Neuronal stem cell (in vitro differentiated cells): ENCODE data around the gene USP2.
A peak's percentile ranks its signal among the peaks of the same experiment; 100 is the strongest.

ENCODE experiments used
- DNase-seq: peaks from one replicate; pipeline ENCODE4 v3.0.0-alpha.2; 2013; ENCODE audit warnings: low spot score
- H2AFZ ChIP-seq: one replicate; pipeline ENCODE4 v1.6.1; 2013; ENCODE audit warnings: mild to moderate bottlenecking, low read length, inconsistent platforms
- H2AK5ac ChIP-seq: 2 replicates; pipeline ENCODE4 v1.6.1; 2013; ENCODE audit warnings: low read depth, mild to moderate bottlenecking, inconsistent platforms, low read length, moderate library complexity, mixed read lengths
- H2BK120ac ChIP-seq: 2 replicates; pipeline ENCODE4 v1.6.1; 2013; ENCODE audit warnings: low read depth, mild to moderate bottlenecking, inconsistent platforms, low read length, moderate library complexity, mixed read lengths
- H2BK12ac ChIP-seq: one replicate; pipeline ENCODE4 v1.6.1; 2013; ENCODE audit warnings: low read length, inconsistent platforms
- H2BK15ac ChIP-seq: 2 replicates; pipeline ENCODE4 v1.6.1; 2013; ENCODE audit warnings: mild to moderate bottlenecking, low read length, inconsistent platforms, mixed read lengths
- H2BK5ac ChIP-seq: one replicate; pipeline ENCODE4 v1.6.1; 2013; ENCODE audit warnings: inconsistent platforms, mild to moderate bottlenecking, low read length, moderate library complexity
- H3K14ac ChIP-seq: one replicate; pipeline ENCODE4 v1.6.1; 2013; ENCODE audit warnings: low read length, inconsistent platforms
- H3K18ac ChIP-seq: 2 replicates; pipeline ENCODE4 v1.6.1; 2013; ENCODE audit warnings: low read length, inconsistent platforms
- H3K23ac ChIP-seq: 2 replicates; pipeline ENCODE4 v1.6.1; 2013; ENCODE audit warnings: low read depth, mild to moderate bottlenecking, mixed read lengths, low read length, inconsistent platforms; ENCODE audit not compliant: poor library complexity
- H3K27ac ChIP-seq: replicated peaks from 3 replicates; pipeline ENCODE4 v1.5.1; 2013; ENCODE audit warnings: low read length, inconsistent platforms
- H3K27me3 ChIP-seq, 3 experiments: 2 replicates each; pipeline ENCODE4 v1.6.1; 2013; ENCODE audit warnings: low read length in 3 of 3, mild to moderate bottlenecking in 2 of 3, inconsistent platforms in 1 of 3, low read depth in 1 of 3, mixed read lengths in 1 of 3, moderate library complexity in 1 of 3; ENCODE audit not compliant: control insufficient read depth in 3 of 3, insufficient read depth in 3 of 3
- H3K36me3 ChIP-seq, 2 donors: replicated peaks in 1 of 2; 2 replicates each; pipeline ENCODE4 v1.6.1; 2013; ENCODE audit warnings: low read length in 2 of 2; ENCODE audit not compliant: control insufficient read depth in 2 of 2, insufficient read depth in 2 of 2
- H3K4ac ChIP-seq: 2 replicates; pipeline ENCODE4 v1.6.1; 2013; ENCODE audit warnings: inconsistent platforms, mild to moderate bottlenecking, low read length, moderate library complexity
- H3K4me1 ChIP-seq, 2 donors: 1 replicate in 1 of 2; 2 replicates in 1 of 2; pipeline ENCODE4 v1.6.1; 2013; ENCODE audit warnings: low read length in 2 of 2, low read depth in 1 of 2; ENCODE audit not compliant: control insufficient read depth in 2 of 2, insufficient read depth in 1 of 2
- H3K4me2 ChIP-seq: one replicate; pipeline ENCODE4 v1.6.1; 2013; ENCODE audit warnings: mild to moderate bottlenecking, low read length, inconsistent platforms; ENCODE audit not compliant: insufficient read depth, poor library complexity, severe bottlenecking
- H3K4me3 ChIP-seq, 2 donors: 2 replicates each; pipeline ENCODE4 v1.5.1; 2013; ENCODE audit warnings: low read length in 2 of 2, mild to moderate bottlenecking in 2 of 2, inconsistent platforms in 1 of 2, moderate library complexity in 1 of 2
- H3K79me1 ChIP-seq: one replicate; pipeline ENCODE4 v1.6.1; 2013; ENCODE audit warnings: low read depth, mild to moderate bottlenecking, inconsistent platforms, low read length, moderate library complexity
- H3K9ac ChIP-seq: one replicate; pipeline ENCODE4 v1.6.1; 2013; ENCODE audit warnings: mild to moderate bottlenecking, low read depth, low read length, inconsistent platforms; ENCODE audit not compliant: poor library complexity
- H3K9me3 ChIP-seq, 2 donors: replicated peaks in 1 of 2; 2 replicates each; pipeline versions ENCODE3 to v1.6.1; 2013; ENCODE audit warnings: low read length in 2 of 2, mild to moderate bottlenecking in 2 of 2, inconsistent platforms in 1 of 2, low read depth in 1 of 2, mixed read lengths in 1 of 2, moderate library complexity in 1 of 2; ENCODE audit not compliant: control insufficient read depth in 2 of 2, insufficient read depth in 1 of 2
- H4K8ac ChIP-seq: one replicate; pipeline ENCODE4 v1.6.1; 2013; ENCODE audit warnings: low read depth, mild to moderate bottlenecking, inconsistent platforms, low read length, moderate library complexity
- H4K91ac ChIP-seq: one replicate; pipeline ENCODE4 v1.6.1; 2013; ENCODE audit warnings: low read length, low read depth, mild to moderate bottlenecking, inconsistent platforms; ENCODE audit not compliant: poor library complexity
- WGBS, 2 donors: extraction: QIAGEN DNeasy Blood & Tissue Kit; methylation state at CpG; one replicate each; pipeline ENCODE4 v1.1.7; 2013; ENCODE audit warnings: missing lambda C conversion rate in 2 of 2, mixed read lengths in 1 of 2; ENCODE audit not compliant: insufficient read length in 2 of 2, insufficient replicate concordance in 1 of 2; ENCODE audit errors: extremely low coverage in 2 of 2; 5-methylcytosine and 5-hydroxymethylcytosine counted together

USP2 gene

GRCh38 chr11:119402470-119402869 lies 21.0 kb upstream of the USP2 start:
- Histone ChIP-seq H4K91ac (no peak overlapping the region), H3K4me3 (no peak overlapping the region), H2BK5ac (no peak overlapping the region), H3K9me3 (peaks cover 0 to 7% of the 10 kb centered on the region in 2 donors), H3K18ac (no peak overlapping the region), H3K36me3 (no peaks in the 10 kb centered on the region), H3K4me2 (no peak overlapping the region), H3K23ac (no peak overlapping the region), H2BK120ac (no peak overlapping the region), H3K14ac (no peak overlapping the region), H2AK5ac (peak overlapping the region; percentile 49), H2AFZ (no peak overlapping the region), H3K4me1 (no peaks in the 10 kb centered on the region), H3K4ac (no peak overlapping the region), H3K9ac (no peak overlapping the region), H3K27me3 (peaks cover 0 to 21% (median 0%) of the 10 kb centered on the region in 3 experiments), H4K8ac (no peak overlapping the region), H3K79me1 (no peaks in the 10 kb centered on the region), H2BK12ac (no peak overlapping the region), H2BK15ac (no peak overlapping the region), H3K27ac (no peak overlapping the region)
- DNase-seq, result no peak
- WGBS, 2 donors, result no CpG with 5 or more reads among the region's 8 CpGs

DNA sequence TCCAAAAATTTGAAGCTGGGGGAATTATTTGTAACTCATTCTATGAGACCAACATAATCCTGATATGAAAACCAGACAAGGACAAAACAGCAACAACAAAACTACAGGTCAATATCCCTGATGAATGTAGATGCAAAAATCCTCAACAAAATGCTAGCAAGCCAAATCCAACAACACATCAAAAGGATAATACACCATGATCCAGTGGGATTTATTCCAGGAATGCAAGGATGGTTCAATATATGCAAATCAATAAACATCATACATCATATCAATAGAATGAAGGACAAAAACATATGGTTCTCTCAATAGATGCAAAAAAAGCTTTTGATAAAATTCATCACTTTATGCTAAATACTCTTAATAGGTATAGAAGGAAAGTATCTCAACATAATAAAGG lies 19.4 kb upstream of the USP2 start:
- H2BK120ac ChIP-seq, result no peak overlapping the region
- H3K9me3 ChIP-seq, result peaks cover 0 to 7% of the 10 kb centered on the region in 2 donors
- DNase-seq, result no peak
- no peak overlapping the region for H2BK15ac ChIP-seq
- no peak overlapping the region for H3K4me3 ChIP-seq
- no peak overlapping the region for H4K91ac ChIP-seq
- no peaks in the 10 kb centered on the region for H3K79me1 ChIP-seq
- no peak overlapping the region for H3K14ac ChIP-seq
- no peak overlapping the region for H3K4ac ChIP-seq
- H3K4me1 ChIP-seq, result no peaks in the 10 kb centered on the region
- H2BK12ac ChIP-seq, result no peak overlapping the region
- no peak overlapping the region for H4K8ac ChIP-seq
- H2AFZ ChIP-seq, result no peak overlapping the region
- H3K9ac ChIP-seq, result no peak overlapping the region
- H2BK5ac ChIP-seq, result no peak overlapping the region
- no peak overlapping the region for H3K23ac ChIP-seq
- H3K4me2 ChIP-seq, result no peak overlapping the region
- no peak overlapping the region for H3K27ac ChIP-seq
- peaks cover 0 to 21% (median 0%) of the 10 kb centered on the region in 3 experiments for H3K27me3 ChIP-seq
- H3K18ac ChIP-seq, result no peak overlapping the region
- no peak overlapping the region for H2AK5ac ChIP-seq
- no peaks in the 10 kb centered on the region for H3K36me3 ChIP-seq

GRCh38 chr11:119397740-119398139 lies 16.2 kb upstream of the USP2 start:
- Histone ChIP-seq H3K4me2 (no peak overlapping the region), H4K91ac (no peak overlapping the region), H2AFZ (no peak overlapping the region), H2BK5ac (no peak overlapping the region), H3K36me3 (no peaks in the 10 kb centered on the region), H3K9ac (no peak overlapping the region), H2BK15ac (no peak overlapping the region), H2AK5ac (no peak overlapping the region), H3K27ac (no peak overlapping the region), H4K8ac (no peak overlapping the region), H3K18ac (no peak overlapping the region), H3K9me3 (peaks cover 0 to 7% of the 10 kb centered on the region in 2 donors), H3K4ac (no peak overlapping the region), H3K4me3 (no peak overlapping the region), H3K14ac (no peak overlapping the region), H3K79me1 (no peaks in the 10 kb centered on the region), H3K23ac (no peak overlapping the region), H3K4me1 (no peaks in the 10 kb centered on the region), H2BK12ac (no peak overlapping the region), H3K27me3 (peaks cover 0 to 15% (median 0%) of the 10 kb centered on the region in 3 experiments), H2BK120ac (no peak overlapping the region)
- no peak for DNase-seq

DNA sequence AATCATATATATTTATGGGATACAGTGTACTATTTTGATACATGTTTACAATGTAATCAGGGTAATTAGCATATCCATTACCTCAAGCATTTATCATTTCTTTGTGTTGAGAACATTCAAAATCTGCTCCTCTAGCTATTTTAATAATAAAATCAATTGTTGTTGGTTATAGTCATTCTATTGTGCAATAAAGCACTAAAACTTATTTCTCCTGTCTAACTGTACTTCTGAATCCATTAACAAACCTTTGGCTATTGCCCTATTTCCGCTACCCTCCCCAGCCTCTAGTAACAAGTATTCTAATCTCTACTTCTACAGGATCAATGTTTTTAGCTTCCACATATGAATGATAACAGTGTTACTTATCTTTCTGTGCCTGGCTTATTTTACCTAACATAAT lies 15.3 kb upstream of the USP2 start:
- peaks cover 0 to 11% (median 0%) of the 10 kb centered on the region in 3 experiments for H3K27me3 ChIP-seq
- no CpG with 5 or more reads among the region's 1 CpG for WGBS, 2 donors
- H2AK5ac ChIP-seq, result no peak overlapping the region
- no peak overlapping the region for H3K27ac ChIP-seq
- no peak overlapping the region for H2BK120ac ChIP-seq
- no peak overlapping the region for H3K4me3 ChIP-seq
- no peaks in the 10 kb centered on the region for H3K4me1 ChIP-seq
- H3K79me1 ChIP-seq, result no peaks in the 10 kb centered on the region
- H3K4me2 ChIP-seq, result no peak overlapping the region
- H2BK5ac ChIP-seq, result no peak overlapping the region
- no peak overlapping the region for H4K8ac ChIP-seq
- no peak overlapping the region for H2AFZ ChIP-seq
- peaks cover 0 to 7% of the 10 kb centered on the region in 2 donors for H3K9me3 ChIP-seq
- no peak overlapping the region for H4K91ac ChIP-seq
- no peak overlapping the region for H2BK15ac ChIP-seq
- H2BK12ac ChIP-seq, result no peak overlapping the region
- no peak overlapping the region for H3K23ac ChIP-seq
- no peak overlapping the region for H3K9ac ChIP-seq
- no peak overlapping the region for H3K18ac ChIP-seq
- DNase-seq, result no peak
- H3K4ac ChIP-seq, result no peak overlapping the region
- no peaks in the 10 kb centered on the region for H3K36me3 ChIP-seq
- no peak overlapping the region for H3K14ac ChIP-seq
